Epithelial cell of esophagus (primary cell): ENCODE results near the gene ARHGAP23.

Experiments used
- DNase-seq: peaks from one replicate; pipeline ENCODE4 v3.0.0; 2010; ENCODE audit warnings: low read depth
- H3K4me3 ChIP-seq: 2 replicates; pipeline ENCODE4 v1.5.1; 2011; ENCODE audit warnings: mild to moderate bottlenecking, low read length, control low read depth
- CTCF ChIP-seq: IDR thresholded peaks from 2 replicates; pipeline ENCODE4 v1.5.1; 2011; ENCODE audit warnings: low read depth, mild to moderate bottlenecking, low read length, control low read depth, inconsistent platforms; ENCODE audit not compliant: insufficient read depth; ENCODE audit errors: missing control alignments

Gene ARHGAP23

GRCh38 chr17:38416840-38417209 lies 11.4 kb upstream of the ARHGAP23 start:
- no peak for DNase-seq
- no peak overlapping the region for H3K4me3 ChIP-seq
- no peak for TF ChIP-seq CTCF

DNA sequence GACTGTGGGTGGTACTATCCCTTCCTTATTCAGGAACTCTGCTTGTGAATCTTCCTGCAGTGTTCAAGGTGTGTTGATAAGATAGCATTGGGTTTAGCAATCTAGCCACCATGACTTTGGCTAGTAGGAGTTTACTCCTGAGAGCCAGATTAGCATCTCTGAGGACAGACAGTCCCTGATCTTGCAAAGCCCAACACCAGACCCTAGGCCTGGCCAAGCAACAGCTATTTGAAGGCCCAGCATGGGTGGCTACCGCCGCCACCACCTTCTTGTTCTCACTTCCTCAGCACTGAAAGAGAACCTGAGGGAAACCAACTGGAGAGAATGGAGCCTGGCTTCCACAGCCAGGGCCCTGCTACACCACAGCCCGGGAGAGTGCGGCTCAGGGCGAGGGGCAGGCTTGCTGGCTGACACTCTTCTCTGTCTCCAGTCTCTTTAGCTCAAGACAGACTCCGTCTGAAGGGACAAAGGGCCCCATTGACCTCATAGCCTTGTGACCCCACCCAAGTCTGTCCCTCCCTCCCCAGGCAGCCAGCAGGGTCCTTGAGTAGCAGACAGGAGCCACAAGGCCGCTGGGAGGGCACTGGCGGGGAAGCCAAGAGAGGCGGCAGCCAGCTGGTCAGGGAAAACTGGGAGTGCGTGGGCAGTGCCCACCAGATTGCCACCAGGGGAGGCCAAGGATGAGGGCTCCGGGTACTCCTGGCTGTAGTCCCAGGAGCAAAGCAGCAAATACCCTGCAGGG lies 10.9 kb upstream of the ARHGAP23 start:
- no peak for DNase-seq
- no peak for TF ChIP-seq CTCF

GRCh38 chr17:38418062-38418692 lies 10.1 kb upstream of the ARHGAP23 start:
- H3K4me3 ChIP-seq = no peak overlapping the region
- no peak for DNase-seq
- TF ChIP-seq CTCF = no peak

More for the DNA sequence above, 10.9 kb upstream of the ARHGAP23 start:
- no peak overlapping the region for H3K4me3 ChIP-seq

DNA sequence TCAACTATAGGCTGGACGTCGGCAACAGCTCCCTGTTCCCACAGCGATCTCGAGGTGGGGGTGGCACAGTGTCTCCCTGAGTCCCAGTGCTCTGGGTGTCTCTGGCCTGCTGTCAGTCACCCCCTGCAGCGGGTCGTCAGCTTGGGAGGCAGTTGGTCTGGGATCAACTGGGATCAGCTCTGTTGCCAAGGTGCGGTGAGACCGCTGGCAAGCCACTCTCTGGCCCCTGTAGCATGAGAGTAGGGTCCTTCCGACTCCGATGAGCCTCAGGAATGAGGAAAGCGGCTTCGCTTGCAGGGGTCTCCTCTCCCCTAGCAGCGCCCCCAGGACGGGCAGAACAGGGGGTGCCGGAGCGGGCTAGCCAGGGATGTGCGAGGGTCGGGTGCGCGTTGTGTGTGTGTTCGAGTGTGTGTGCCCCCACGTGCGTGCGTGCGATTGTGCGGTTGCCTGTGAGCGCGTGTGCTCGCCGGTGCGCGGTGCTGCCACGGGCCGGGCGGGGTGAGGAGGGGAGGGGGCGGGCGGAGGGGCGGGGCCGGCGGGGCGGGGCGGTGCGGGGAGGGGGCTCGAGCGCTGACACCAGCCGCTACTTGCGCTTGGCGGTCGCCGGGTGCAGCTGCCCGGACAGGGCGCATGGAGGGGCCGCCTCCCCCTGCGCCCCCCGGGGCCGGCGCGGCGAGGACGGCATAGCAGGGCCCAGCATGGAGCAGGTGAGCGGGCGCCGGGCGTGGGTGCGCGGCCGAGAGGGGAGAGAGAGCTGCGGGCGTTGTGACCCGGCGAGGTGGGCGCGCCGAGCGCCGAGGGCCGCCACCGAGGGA lies 9.4 kb upstream of the ARHGAP23 start:
- TF ChIP-seq CTCF = no peak
- DNase-seq = no peak
- H3K4me3 ChIP-seq = no peak overlapping the region

GRCh38 chr17:38419508-38419981 lies 8.7 kb upstream of the ARHGAP23 start:
- no peak for TF ChIP-seq CTCF
- H3K4me3 ChIP-seq = no peak overlapping the region
- DNase-seq = no peak

GRCh38 chr17:38420518-38420917 lies 7.7 kb upstream of the ARHGAP23 start:
- TF ChIP-seq CTCF = no peak
- H3K4me3 ChIP-seq = no peak overlapping the region
- DNase-seq = no peak
